ENCODE results near the gene MAD1L1.

Gene MAD1L1

DNA sequence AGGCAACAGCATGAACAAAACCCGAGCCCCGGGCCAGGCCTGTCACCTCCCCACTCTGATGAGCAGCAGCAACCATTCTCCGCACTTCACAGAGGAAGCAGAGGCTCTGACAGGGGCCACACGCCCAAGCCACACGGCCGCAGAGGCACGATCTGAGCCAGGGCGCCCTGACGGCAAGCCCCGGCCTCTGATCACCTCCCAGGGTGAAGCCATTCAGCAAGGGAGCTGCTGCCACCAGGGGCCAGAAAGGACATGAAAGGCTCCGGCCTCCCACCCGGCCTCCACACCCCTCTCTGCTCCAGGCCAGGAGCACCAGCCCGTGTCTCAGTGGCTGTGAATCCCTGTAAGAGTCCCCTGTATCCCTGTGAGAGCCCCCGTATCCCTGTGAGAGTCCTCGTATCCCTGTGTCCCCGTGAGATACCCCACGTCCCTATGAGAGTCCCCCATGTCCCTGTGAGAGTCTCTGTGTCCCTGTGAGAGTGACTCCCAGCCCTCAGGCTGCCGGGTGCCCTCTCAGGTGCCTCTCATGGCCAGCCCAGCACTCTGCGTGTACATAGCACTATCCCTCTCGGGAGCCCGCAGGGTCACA lies 187.8 kb downstream of the MAD1L1 start:
- DNase-seq, result no peak
- Histone ChIP-seq H4K8ac (ENCODE audit: low read length) (no peak overlapping the region), H3K23ac (ENCODE audit: low read length in 2 of 2) (no peak overlapping the region), H3K9me3 (ENCODE audit: control insufficient read depth, low read length) (no peaks in the 10 kb centered on the region), H3K79me1 (replicated peaks; ENCODE audit: low read length, poor library complexity, severe bottlenecking) (peaks cover 26% of the 10 kb centered on the region), H3K4me3 (ENCODE audit: insufficient read depth in 1 of 2, low read depth in 1 of 2, low read length in 2 of 2) (no peak overlapping the region), H2AK5ac (ENCODE audit: low read length, severe bottlenecking) (no peak overlapping the region), H3K36me3 (ENCODE audit: control insufficient read depth in 1 of 2, insufficient read depth in 2 of 2, low read depth in 1 of 2, low read length in 2 of 2) (peaks cover 7 to 36% of the 10 kb centered on the region in 2 experiments), H3K14ac (ENCODE audit: low read length in 2 of 2) (no peak overlapping the region), H2BK120ac (ENCODE audit: low read depth, low read length) (no peak overlapping the region), H4K91ac (ENCODE audit: low read length) (no peak overlapping the region), H3K4me1 (ENCODE audit: control insufficient read depth, insufficient read depth, low read depth, low read length) (peaks cover 1% of the 10 kb centered on the region), H2BK15ac (ENCODE audit: low read depth, poor library complexity, severe bottlenecking) (peak overlapping the region; percentile 34), H3K27ac (ENCODE audit: low read length, poor library complexity, severe bottlenecking) (no peak overlapping the region), H3K4me2 (ENCODE audit: low read length, poor library complexity, severe bottlenecking) (no peak overlapping the region), H2BK12ac (ENCODE audit: low read length in 2 of 2) (no peak overlapping the region), H2AFZ (ENCODE audit: low read depth, low read length) (no peak overlapping the region), H2BK5ac (ENCODE audit: low read depth, low read length, poor library complexity, severe bottlenecking) (no peak overlapping the region), H3K27me3 (ENCODE audit: control insufficient read depth in 1 of 2, insufficient read depth in 1 of 2, low read length in 2 of 2) (no peaks in the 10 kb centered on the region), H3K4ac (ENCODE audit: low read depth in 1 of 2, low read length in 2 of 2) (no peak overlapping the region), H3K9ac (ENCODE audit: low read length) (no peak overlapping the region), H3K18ac (ENCODE audit: low read depth in 1 of 2, low read length in 2 of 2) (no peak overlapping the region)
- 97% methylated on average over 21 of the region's 21 CpGs for WGBS

- Histone ChIP-seq H3K79me1 (replicated peaks; ENCODE audit: low read length, poor library complexity, severe bottlenecking) (peaks cover 22% of the 10 kb centered on the region), H3K4ac (ENCODE audit: low read depth in 1 of 2, low read length in 2 of 2) (no peak overlapping the region), H3K27me3 (ENCODE audit: control insufficient read depth in 1 of 2, insufficient read depth in 1 of 2, low read length in 2 of 2) (no peaks in the 10 kb centered on the region), H3K4me3 (ENCODE audit: insufficient read depth in 1 of 2, low read depth in 1 of 2, low read length in 2 of 2) (no peak overlapping the region), H3K14ac (ENCODE audit: low read length in 2 of 2) (no peak overlapping the region), H2BK120ac (ENCODE audit: low read depth, low read length) (no peak overlapping the region), H3K23ac (ENCODE audit: low read length in 2 of 2) (no peak overlapping the region), H2AFZ (ENCODE audit: low read depth, low read length) (no peak overlapping the region), H3K4me1 (ENCODE audit: control insufficient read depth, insufficient read depth, low read depth, low read length) (peaks cover 1% of the 10 kb centered on the region), H2AK5ac (ENCODE audit: low read length, severe bottlenecking) (no peak overlapping the region), H2BK5ac (ENCODE audit: low read depth, low read length, poor library complexity, severe bottlenecking) (no peak overlapping the region), H3K9ac (ENCODE audit: low read length) (no peak overlapping the region), H3K18ac (ENCODE audit: low read depth in 1 of 2, low read length in 2 of 2) (no peak overlapping the region), H3K36me3 (ENCODE audit: control insufficient read depth in 1 of 2, insufficient read depth in 2 of 2, low read depth in 1 of 2, low read length in 2 of 2) (peaks cover 7 to 36% of the 10 kb centered on the region in 2 experiments), H3K27ac (ENCODE audit: low read length, poor library complexity, severe bottlenecking) (no peak overlapping the region), H4K91ac (ENCODE audit: low read length) (no peak overlapping the region), H4K8ac (ENCODE audit: low read length) (no peak overlapping the region), H3K9me3 (ENCODE audit: control insufficient read depth, low read length) (no peaks in the 10 kb centered on the region), H3K4me2 (ENCODE audit: low read length, poor library complexity, severe bottlenecking) (no peak overlapping the region), H2BK15ac (ENCODE audit: low read depth, poor library complexity, severe bottlenecking) (no peak overlapping the region), H2BK12ac (ENCODE audit: low read length in 2 of 2) (no peak overlapping the region)
- WGBS, result 98% methylated on average over 21 of the region's 21 CpGs
- no peak for DNase-seq
These were observed 188.3 kb downstream of the MAD1L1 start for GRCh38 chr7:2044311-2044882.

DNA sequence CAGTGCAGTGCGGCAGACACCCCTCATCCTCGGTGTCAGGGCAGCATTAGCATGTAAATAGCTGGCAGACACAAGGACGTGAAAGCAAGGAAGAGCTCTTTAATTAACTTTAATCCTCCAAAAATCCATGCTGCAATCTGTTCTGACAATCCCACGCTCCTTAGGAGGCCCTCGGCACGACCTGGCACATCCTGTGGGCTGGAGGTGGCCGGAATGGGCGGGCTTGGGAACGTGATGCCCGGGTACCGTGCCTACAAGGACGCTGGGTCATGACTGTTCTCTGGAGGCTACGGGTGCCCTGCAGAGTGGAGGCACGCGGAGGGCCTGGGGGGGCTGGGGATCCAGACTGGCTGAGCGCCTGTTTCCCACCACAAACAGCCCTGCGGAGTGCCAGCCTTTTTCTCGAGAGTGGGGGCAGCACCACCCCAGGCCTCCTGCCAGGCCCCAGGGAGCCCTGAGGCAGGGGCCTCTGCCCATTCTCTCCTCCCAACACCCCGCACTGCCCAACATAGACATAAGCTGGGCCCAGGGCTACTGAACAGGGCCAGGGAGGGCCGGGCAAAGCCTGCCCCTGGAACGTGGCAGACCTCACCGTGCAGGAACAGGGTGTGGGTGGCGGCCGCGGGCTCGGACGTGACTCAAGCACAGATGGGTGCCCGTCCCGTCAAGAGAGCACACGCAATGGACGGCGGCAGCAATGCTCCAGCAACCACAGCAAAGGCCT lies 189.3 kb downstream of the MAD1L1 start:
- Histone ChIP-seq H3K79me1 (replicated peaks; ENCODE audit: low read length, poor library complexity, severe bottlenecking) (peaks cover 18% of the 10 kb centered on the region), H3K14ac (ENCODE audit: low read length in 2 of 2) (no peak overlapping the region), H3K18ac (ENCODE audit: low read depth in 1 of 2, low read length in 2 of 2) (no peak overlapping the region), H2AK5ac (ENCODE audit: low read length, severe bottlenecking) (no peak overlapping the region), H3K27me3 (ENCODE audit: control insufficient read depth in 1 of 2, insufficient read depth in 1 of 2, low read length in 2 of 2) (no peaks in the 10 kb centered on the region), H4K91ac (ENCODE audit: low read length) (no peak overlapping the region), H2BK12ac (ENCODE audit: low read length in 2 of 2) (no peak overlapping the region), H3K4me1 (ENCODE audit: control insufficient read depth, insufficient read depth, low read depth, low read length) (no peaks in the 10 kb centered on the region), H2AFZ (ENCODE audit: low read depth, low read length) (no peak overlapping the region), H2BK120ac (ENCODE audit: low read depth, low read length) (no peak overlapping the region), H3K36me3 (ENCODE audit: control insufficient read depth in 1 of 2, insufficient read depth in 2 of 2, low read depth in 1 of 2, low read length in 2 of 2) (peaks cover 7 to 34% of the 10 kb centered on the region in 2 experiments), H2BK15ac (ENCODE audit: low read depth, poor library complexity, severe bottlenecking) (no peak overlapping the region), H2BK5ac (ENCODE audit: low read depth, low read length, poor library complexity, severe bottlenecking) (no peak overlapping the region), H3K27ac (ENCODE audit: low read length, poor library complexity, severe bottlenecking) (no peak overlapping the region), H3K4ac (ENCODE audit: low read depth in 1 of 2, low read length in 2 of 2) (no peak overlapping the region), H3K9ac (ENCODE audit: low read length) (no peak overlapping the region), H3K4me3 (ENCODE audit: insufficient read depth in 1 of 2, low read depth in 1 of 2, low read length in 2 of 2) (no peak overlapping the region), H3K4me2 (ENCODE audit: low read length, poor library complexity, severe bottlenecking) (no peak overlapping the region), H3K23ac (ENCODE audit: low read length in 2 of 2) (no peak overlapping the region), H3K9me3 (ENCODE audit: control insufficient read depth, low read length) (no peaks in the 10 kb centered on the region), H4K8ac (ENCODE audit: low read length) (no peak overlapping the region)
- 96% methylated on average over 32 of the region's 32 CpGs for WGBS
- no peak for DNase-seq

DNA sequence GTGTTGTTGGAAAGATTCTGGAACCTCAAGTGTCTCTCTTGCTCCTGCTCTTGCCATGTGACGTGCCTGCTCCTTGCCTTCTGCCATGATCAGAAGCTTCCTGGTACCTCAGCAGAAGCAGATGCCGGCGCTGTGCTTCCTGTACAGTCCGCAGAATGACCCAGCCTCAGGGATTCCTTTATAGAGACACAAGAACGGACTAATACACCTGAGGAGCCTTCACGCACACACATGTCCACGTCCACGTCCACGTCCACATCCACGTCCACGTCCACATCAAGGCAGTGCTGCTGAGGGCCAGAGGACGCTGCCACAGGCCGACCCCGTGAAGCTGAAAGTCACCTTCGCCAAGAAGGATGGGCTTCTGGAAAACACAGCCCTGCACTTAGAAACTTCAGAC lies 190.1 kb downstream of the MAD1L1 start:
- no peak overlapping the region for H3K23ac ChIP-seq (ENCODE audit: low read length in 2 of 2)
- no peak overlapping the region for H3K9ac ChIP-seq (ENCODE audit: low read length)
- peaks cover 7 to 30% of the 10 kb centered on the region in 2 experiments for H3K36me3 ChIP-seq (ENCODE audit: control insufficient read depth in 1 of 2, insufficient read depth in 2 of 2, low read depth in 1 of 2, low read length in 2 of 2)
- no peak overlapping the region for H2AFZ ChIP-seq (ENCODE audit: low read depth, low read length)
- H4K8ac ChIP-seq (ENCODE audit: low read length), result no peak overlapping the region
- no peak overlapping the region for H3K4me3 ChIP-seq (ENCODE audit: insufficient read depth in 1 of 2, low read depth in 1 of 2, low read length in 2 of 2)
- no peak overlapping the region for H3K18ac ChIP-seq (ENCODE audit: low read depth in 1 of 2, low read length in 2 of 2)
- no peak overlapping the region for H3K27ac ChIP-seq (ENCODE audit: low read length, poor library complexity, severe bottlenecking)
- no peak overlapping the region for H2BK5ac ChIP-seq (ENCODE audit: low read depth, low read length, poor library complexity, severe bottlenecking)
- no peaks in the 10 kb centered on the region for H3K4me1 ChIP-seq (ENCODE audit: control insufficient read depth, insufficient read depth, low read depth, low read length)
- H2AK5ac ChIP-seq (ENCODE audit: low read length, severe bottlenecking), result no peak overlapping the region
- H3K14ac ChIP-seq (ENCODE audit: low read length in 2 of 2), result no peak overlapping the region
- no peak overlapping the region for H4K91ac ChIP-seq (ENCODE audit: low read length)
- no peak for DNase-seq
- 88% methylated on average over 15 of the region's 15 CpGs for WGBS
- no peak overlapping the region for H2BK12ac ChIP-seq (ENCODE audit: low read length in 2 of 2)
- H2BK15ac ChIP-seq (ENCODE audit: low read depth, poor library complexity, severe bottlenecking), result no peak overlapping the region
- no peak overlapping the region for H3K4me2 ChIP-seq (ENCODE audit: low read length, poor library complexity, severe bottlenecking)
- H3K9me3 ChIP-seq (ENCODE audit: control insufficient read depth, low read length), result no peaks in the 10 kb centered on the region
- no peaks in the 10 kb centered on the region for H3K27me3 ChIP-seq (ENCODE audit: control insufficient read depth in 1 of 2, insufficient read depth in 1 of 2, low read length in 2 of 2)
- H3K79me1 ChIP-seq (replicated peaks; ENCODE audit: low read length, poor library complexity, severe bottlenecking), result peaks cover 15% of the 10 kb centered on the region
- H2BK120ac ChIP-seq (ENCODE audit: low read depth, low read length), result no peak overlapping the region
- no peak overlapping the region for H3K4ac ChIP-seq (ENCODE audit: low read depth in 1 of 2, low read length in 2 of 2)

Data from mesenchymal stem cell (in vitro differentiated cells and primary cell).